ENCODE data around the gene SMIM12. TPM values are rescaled to one million over a fixed set of nuclear protein-coding genes. Genes with fewer than 3 reads are reported as not detected.

The SMIM12 gene
- total RNA-seq, 1 experiment from 2014 or later: 19.3 TPM

DNA sequence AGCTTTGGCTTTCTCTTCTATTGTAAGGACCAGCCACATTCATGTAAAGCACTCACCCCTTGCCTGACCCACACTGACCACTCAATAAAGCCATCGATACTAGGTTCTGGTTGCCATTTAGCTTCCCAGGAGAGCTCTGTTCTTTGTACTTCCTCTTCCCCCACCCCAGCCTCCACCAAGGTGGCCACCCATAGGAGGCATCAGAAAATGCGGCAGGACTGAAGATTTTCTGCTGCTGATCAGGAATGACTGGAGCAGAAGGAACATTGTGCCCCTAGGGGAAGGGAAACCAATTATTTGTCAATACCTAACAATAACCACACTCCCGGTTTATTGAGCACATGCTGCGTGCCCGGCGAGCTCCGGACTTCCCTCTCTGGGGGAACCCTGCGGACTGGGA, 5.2 kb upstream of the SMIM12 start:
- intact Hi-C loops (cut with micrococcal nuclease; ENCODE audit: unreplicated experiment): no loop called here
- no peak for DNase-seq
- H3K27ac Mint-ChIP-seq (ENCODE audit: unreplicated experiment): no peak overlapping the region
- TF ChIP-seq, protein P1, sequence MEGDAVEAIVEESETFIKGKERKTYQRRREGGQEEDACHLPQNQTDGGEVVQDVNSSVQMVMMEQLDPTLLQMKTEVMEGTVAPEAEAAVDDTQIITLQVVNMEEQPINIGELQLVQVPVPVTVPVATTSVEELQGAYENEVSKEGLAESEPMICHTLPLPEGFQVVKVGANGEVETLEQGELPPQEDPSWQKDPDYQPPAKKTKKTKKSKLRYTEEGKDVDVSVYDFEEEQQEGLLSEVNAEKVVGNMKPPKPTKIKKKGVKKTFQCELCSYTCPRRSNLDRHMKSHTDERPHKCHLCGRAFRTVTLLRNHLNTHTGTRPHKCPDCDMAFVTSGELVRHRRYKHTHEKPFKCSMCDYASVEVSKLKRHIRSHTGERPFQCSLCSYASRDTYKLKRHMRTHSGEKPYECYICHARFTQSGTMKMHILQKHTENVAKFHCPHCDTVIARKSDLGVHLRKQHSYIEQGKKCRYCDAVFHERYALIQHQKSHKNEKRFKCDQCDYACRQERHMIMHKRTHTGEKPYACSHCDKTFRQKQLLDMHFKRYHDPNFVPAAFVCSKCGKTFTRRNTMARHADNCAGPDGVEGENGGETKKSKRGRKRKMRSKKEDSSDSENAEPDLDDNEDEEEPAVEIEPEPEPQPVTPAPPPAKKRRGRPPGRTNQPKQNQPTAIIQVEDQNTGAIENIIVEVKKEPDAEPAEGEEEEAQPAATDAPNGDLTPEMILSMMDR (IDR thresholded peaks at IDR 0.05; ENCODE audit: insufficient read depth in 1 of 2, low read depth in 1 of 2, low read length in 1 of 2, severe bottlenecking in 1 of 2, unreplicated experiment in 1 of 2): no peak
- no TSS peak for BruUV-seq (replicated peaks)
- no peaks in the 10 kb centered on the region for H3K27me3 ChIP-seq (replicated peaks; ENCODE audit: control insufficient read depth, insufficient read depth, low read length)
- peaks cover 3% of the 10 kb centered on the region for H3K36me3 Mint-ChIP-seq (ENCODE audit: insufficient read depth, unreplicated experiment)
- ChIA-PET POLR2A (no interaction called here), CTCF (no interaction called here)
- H3K36me3 ChIP-seq (ENCODE audit: control insufficient read depth, insufficient read depth, low read length): no peaks in the 10 kb centered on the region
- H3K9me3 ChIP-seq: no peaks in the 10 kb centered on the region
- H3K4me1 ChIP-seq: peaks cover 5% of the 10 kb centered on the region; the same call in 1 of the 2 replicates
- H3K4me3 ChIP-seq (ENCODE audit: low read depth, low read length): no peak overlapping the region
- peaks cover 8% of the 10 kb centered on the region for H3K27me3 Mint-ChIP-seq (ENCODE audit: insufficient read depth, unreplicated experiment)
- H3K4me3 Mint-ChIP-seq (ENCODE audit: unreplicated experiment): no peak overlapping the region
- H3K9me3 Mint-ChIP-seq (ENCODE audit: unreplicated experiment): no peaks in the 10 kb centered on the region
- no peaks in the 10 kb centered on the region for H3K4me1 Mint-ChIP-seq (ENCODE audit: low read depth, unreplicated experiment)

GRCh38 chr1:34863501-34863900, 4.0 kb upstream of the SMIM12 start:
- BruUV-seq (replicated peaks): no TSS peak
- DNase-seq: no peak
- H3K27me3 ChIP-seq (replicated peaks; ENCODE audit: control insufficient read depth, insufficient read depth, low read length): no peaks in the 10 kb centered on the region
- Mint-ChIP-seq H3K36me3 (ENCODE audit: insufficient read depth, unreplicated experiment) (peaks cover 6% of the 10 kb centered on the region), H3K27me3 (ENCODE audit: insufficient read depth, unreplicated experiment) (peaks cover 8% of the 10 kb centered on the region), H3K27ac (ENCODE audit: unreplicated experiment) (no peak overlapping the region), H3K4me3 (ENCODE audit: unreplicated experiment) (no peak overlapping the region), H3K4me1 (ENCODE audit: low read depth, unreplicated experiment) (no peaks in the 10 kb centered on the region), H3K9me3 (ENCODE audit: unreplicated experiment) (no peaks in the 10 kb centered on the region)
- no peak overlapping the region for H3K4me3 ChIP-seq (ENCODE audit: low read depth, low read length)
- ChIA-PET POLR2A (no interaction called here), CTCF (no interaction called here)
- TF ChIP-seq, protein P1 (IDR thresholded peaks at IDR 0.05; ENCODE audit: insufficient read depth in 1 of 2, low read depth in 1 of 2, low read length in 1 of 2, severe bottlenecking in 1 of 2, unreplicated experiment in 1 of 2): no peak
- H3K36me3 ChIP-seq (ENCODE audit: control insufficient read depth, insufficient read depth, low read length): no peaks in the 10 kb centered on the region
- intact Hi-C loops (cut with micrococcal nuclease; ENCODE audit: unreplicated experiment): no loop called here
- no peaks in the 10 kb centered on the region for H3K9me3 ChIP-seq
- H3K4me1 ChIP-seq: peaks cover 5% of the 10 kb centered on the region; the same call in 1 of the 2 replicates

GRCh38 chr1:34858901-34859445, 576 bp downstream of the SMIM12 start:
- DNase-seq: no peak
- POLR2A ChIA-PET: interaction anchor here (0.6 kb wide), 1 partner anchor 126 kb away, joined by 8 read pairs; no protein-coding TSS in a partner anchor
- Histone ChIP-seq H3K36me3 (ENCODE audit: control insufficient read depth, insufficient read depth, low read length) (no peaks in the 10 kb centered on the region), H3K27me3 (replicated peaks; ENCODE audit: control insufficient read depth, insufficient read depth, low read length) (no peaks in the 10 kb centered on the region), H3K4me3 (ENCODE audit: low read depth, low read length) (peak overlapping the region; percentile 82), H3K9me3 (no peaks in the 10 kb centered on the region), H3K4me1 (peaks cover 5% of the 10 kb centered on the region; the same call in 1 of the 2 replicates)
- TF ChIP-seq, protein P1 (IDR thresholded peaks at IDR 0.05; ENCODE audit: insufficient read depth in 1 of 2, low read depth in 1 of 2, low read length in 1 of 2, severe bottlenecking in 1 of 2, unreplicated experiment in 1 of 2): no peak
- no TSS peak for BruUV-seq (replicated peaks)
- peaks cover 6% of the 10 kb centered on the region for H3K36me3 Mint-ChIP-seq (ENCODE audit: insufficient read depth, unreplicated experiment)
- H3K4me1 Mint-ChIP-seq (ENCODE audit: low read depth, unreplicated experiment): no peaks in the 10 kb centered on the region
- peak overlapping the region; percentile 79 for H3K27ac Mint-ChIP-seq (ENCODE audit: unreplicated experiment)
- CTCF ChIA-PET: interaction anchor here (1.0 to 1.9 kb wide), 3 partner anchors 10 to 73 kb away, joined by 3 to 7 read pairs (median 6); no protein-coding TSS in a partner anchor
- H3K4me3 Mint-ChIP-seq (ENCODE audit: unreplicated experiment): peak overlapping the region; percentile 86
- no peaks in the 10 kb centered on the region for H3K9me3 Mint-ChIP-seq (ENCODE audit: unreplicated experiment)
- no peaks in the 10 kb centered on the region for H3K27me3 Mint-ChIP-seq (ENCODE audit: insufficient read depth, unreplicated experiment)
- intact Hi-C loops (cut with micrococcal nuclease; ENCODE audit: unreplicated experiment): no loop called here

Measured in Caco-2 (cell line).